SU-DHL-6 (cell line): ENCODE measurements around the gene PRRG3.

Source experiments
- H2AFZ ChIP-seq: fragments of 200-600 bp; sonication (generic); 2 replicates; pipeline ENCODE4 v1.6.1; 2014; ENCODE audit warnings: low read depth, mild to moderate bottlenecking, moderate library complexity, mixed read lengths, antibody characterized with exemption, low read length; ENCODE audit not compliant: severe bottlenecking
- H3F3A ChIP-seq: fragments of 200-600 bp; shearing (Covaris generic); 2 replicates; pipeline ENCODE4 v1.6.0; 2016; ENCODE audit warnings: antibody characterized with exemption, mild to moderate bottlenecking; ENCODE audit not compliant: insufficient read depth
- H3K27ac ChIP-seq: fragments of 200-600 bp; sonication (generic); 2 replicates; pipeline ENCODE4 v1.5.1; 2016; ENCODE audit warnings: low read depth, mild to moderate bottlenecking, low read length, moderate library complexity, mixed read lengths
- H3K27me3 ChIP-seq: fragments of 200-600 bp; sonication (generic), shearing (Covaris generic); 2 replicates; pipeline ENCODE4 v1.6.0; 2014; ENCODE audit warnings: mild to moderate bottlenecking, low read length
- H3K36me3 ChIP-seq: fragments of 200-600 bp; sonication (generic); 2 replicates; pipeline ENCODE4 v1.6.1; 2014; ENCODE audit warnings: mild to moderate bottlenecking, low read length, mixed read lengths
- H3K4me2 ChIP-seq: fragments of 300-600, 200-600 bp; shearing (Covaris generic), sonication (generic); 2 replicates; pipeline ENCODE4 v1.6.0; 2014; ENCODE audit warnings: low read length, low read depth, mild to moderate bottlenecking; ENCODE audit not compliant: poor library complexity, severe bottlenecking
- H3K4me3 ChIP-seq: fragments of 200-600 bp; sonication (generic); 2 replicates; pipeline ENCODE4 v1.5.1; 2014; ENCODE audit warnings: antibody characterized with exemption, low read length, mild to moderate bottlenecking, mixed read lengths; ENCODE audit not compliant: insufficient read depth, poor library complexity, severe bottlenecking
- H3K79me2 ChIP-seq: fragments of 200-600 bp; sonication (generic); 2 replicates; pipeline ENCODE4 v1.6.1; 2014; ENCODE audit warnings: mild to moderate bottlenecking, low read length, moderate library complexity; ENCODE audit not compliant: insufficient read depth
- H3K9ac ChIP-seq: fragments of 200-600 bp; sonication (generic); 2 replicates; pipeline ENCODE4 v1.7.0; 2014; ENCODE audit warnings: mild to moderate bottlenecking, low read length
- H3K9me2 ChIP-seq: fragments of 200-600 bp; sonication (generic); replicated peaks from 2 replicates; pipeline ENCODE4 v1.6.1; 2014; ENCODE audit warnings: low read length; ENCODE audit not compliant: insufficient read depth
- H3K9me3 ChIP-seq: fragments of 200-600 bp; sonication (generic); 2 replicates; pipeline ENCODE4 v1.6.1; 2014; ENCODE audit warnings: low read length, mixed read lengths; ENCODE audit not compliant: insufficient read depth
- H4K20me1 ChIP-seq: fragments of 200-600 bp; sonication (generic); 2 replicates; pipeline ENCODE4 v1.6.1; 2014; ENCODE audit warnings: low read depth, mild to moderate bottlenecking, antibody characterized with exemption, low read length, moderate library complexity, mixed read lengths
- EZH2phosphoT487 ChIP-seq: fragments of 200-600 bp; sonication (generic), shearing (Covaris generic); conservative IDR thresholded peaks from 2 replicates; pipeline ENCODE4 v1.6.1; 2018; ENCODE audit warnings: mild to moderate bottlenecking, antibody characterized with exemption, low read length, moderate library complexity, mixed read lengths
- TF ChIP-seq, protein P1 (sequence below): fragments of 200-600 bp; sonication (generic); IDR thresholded peaks from one replicate; pipeline ENCODE4 v1.5.1; 2017; ENCODE audit warnings: antibody characterized with exemption, mild to moderate bottlenecking, low read length, moderate library complexity; ENCODE audit not compliant: insufficient read depth, poor library complexity, severe bottlenecking

PRRG3 gene

DNA sequence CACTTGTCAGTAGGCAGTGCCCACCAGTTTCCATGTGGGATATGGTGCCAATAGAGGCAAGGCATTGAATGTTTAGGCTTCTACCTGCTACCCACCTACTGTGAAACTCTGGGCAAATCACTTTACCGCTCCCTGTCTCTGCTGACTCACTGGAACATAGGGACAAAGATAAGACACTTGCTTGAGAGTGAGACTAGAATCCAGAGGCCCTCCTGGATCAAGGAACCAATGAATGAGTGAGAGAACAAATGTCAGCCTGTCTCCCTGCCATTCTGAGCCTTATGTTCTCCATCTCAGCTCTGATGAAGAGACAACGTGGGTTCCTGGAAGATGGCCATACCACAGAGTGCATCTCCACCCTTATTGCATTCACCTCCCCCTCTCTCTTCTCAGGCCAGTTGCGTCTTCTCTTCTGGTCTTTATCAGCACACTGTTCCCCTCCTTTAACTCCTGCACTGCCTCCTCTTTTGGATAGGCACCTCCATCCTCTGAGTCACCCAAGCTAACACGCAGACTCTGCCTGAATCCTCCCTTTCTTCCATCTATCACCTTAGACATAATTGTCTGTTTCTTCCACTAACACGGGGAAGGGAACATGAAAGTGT is 15.4 kb upstream of the PRRG3 start:
- H3K4me3 ChIP-seq, result no peak overlapping the region
- no peak overlapping the region for H3K27ac ChIP-seq
- H3K27me3 ChIP-seq, result no peaks in the 10 kb centered on the region
- no peaks in the 10 kb centered on the region for H4K20me1 ChIP-seq
- no peaks in the 10 kb centered on the region for H3F3A ChIP-seq
- no peak overlapping the region for H3K4me2 ChIP-seq
- H2AFZ ChIP-seq, result no peak overlapping the region
- H3K36me3 ChIP-seq, result no peaks in the 10 kb centered on the region
- no peak overlapping the region for H3K9ac ChIP-seq
- no peaks in the 10 kb centered on the region for H3K9me2 ChIP-seq
- no peaks in the 10 kb centered on the region for H3K79me2 ChIP-seq
- H3K9me3 ChIP-seq, result no peaks in the 10 kb centered on the region
- TF ChIP-seq, protein P1, sequence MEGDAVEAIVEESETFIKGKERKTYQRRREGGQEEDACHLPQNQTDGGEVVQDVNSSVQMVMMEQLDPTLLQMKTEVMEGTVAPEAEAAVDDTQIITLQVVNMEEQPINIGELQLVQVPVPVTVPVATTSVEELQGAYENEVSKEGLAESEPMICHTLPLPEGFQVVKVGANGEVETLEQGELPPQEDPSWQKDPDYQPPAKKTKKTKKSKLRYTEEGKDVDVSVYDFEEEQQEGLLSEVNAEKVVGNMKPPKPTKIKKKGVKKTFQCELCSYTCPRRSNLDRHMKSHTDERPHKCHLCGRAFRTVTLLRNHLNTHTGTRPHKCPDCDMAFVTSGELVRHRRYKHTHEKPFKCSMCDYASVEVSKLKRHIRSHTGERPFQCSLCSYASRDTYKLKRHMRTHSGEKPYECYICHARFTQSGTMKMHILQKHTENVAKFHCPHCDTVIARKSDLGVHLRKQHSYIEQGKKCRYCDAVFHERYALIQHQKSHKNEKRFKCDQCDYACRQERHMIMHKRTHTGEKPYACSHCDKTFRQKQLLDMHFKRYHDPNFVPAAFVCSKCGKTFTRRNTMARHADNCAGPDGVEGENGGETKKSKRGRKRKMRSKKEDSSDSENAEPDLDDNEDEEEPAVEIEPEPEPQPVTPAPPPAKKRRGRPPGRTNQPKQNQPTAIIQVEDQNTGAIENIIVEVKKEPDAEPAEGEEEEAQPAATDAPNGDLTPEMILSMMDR, result no peak
- TF ChIP-seq EZH2phosphoT487, result no peak

DNA sequence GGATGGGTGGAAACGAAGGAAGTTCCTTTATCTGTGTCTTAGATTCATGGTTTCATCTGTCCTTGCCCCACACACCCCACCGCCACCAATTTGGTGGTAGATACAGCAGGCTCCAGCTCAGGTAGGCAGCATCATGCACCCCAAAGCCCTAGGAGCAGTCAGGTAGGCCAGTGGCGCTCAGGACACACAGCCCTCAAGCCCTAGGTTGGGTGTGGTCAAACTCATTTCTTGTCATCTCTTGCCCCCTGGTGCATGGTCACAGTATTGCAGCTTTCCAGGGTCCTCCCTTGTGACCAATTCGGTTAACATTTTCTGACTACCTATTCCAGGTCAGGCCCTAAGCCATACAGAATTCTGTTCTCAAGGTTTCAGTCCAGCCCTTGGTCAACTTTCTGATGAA is 14.5 kb upstream of the PRRG3 start:
- Histone ChIP-seq H3K9me3 (no peaks in the 10 kb centered on the region), H3F3A (no peaks in the 10 kb centered on the region)
- TF ChIP-seq, protein P1, result peak; percentile 30
- TF ChIP-seq EZH2phosphoT487, result no peak

DNA sequence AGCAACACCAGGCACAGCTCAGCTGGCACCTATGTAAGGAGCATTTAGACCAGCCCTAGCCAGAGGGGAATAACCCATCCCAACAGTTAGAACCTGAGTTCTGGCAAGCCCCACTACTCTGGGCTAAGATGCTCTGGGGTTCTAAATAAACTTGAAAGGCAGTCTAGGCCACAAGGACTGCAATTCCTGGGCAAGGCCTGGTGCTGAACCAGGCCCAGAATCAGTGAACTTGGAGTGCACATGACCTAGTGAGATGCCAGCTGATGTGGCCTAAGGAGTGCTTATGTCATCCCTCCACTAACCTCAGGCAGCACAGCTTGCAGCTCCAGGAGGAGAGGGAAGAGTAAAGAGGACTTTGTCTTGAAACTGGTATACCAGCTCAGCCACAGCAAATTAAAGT is 7.6 kb upstream of the PRRG3 start:
- Histone ChIP-seq H3K9ac (no peak overlapping the region), H2AFZ (no peak overlapping the region), H3K4me3 (no peak overlapping the region), H3K79me2 (no peaks in the 10 kb centered on the region), H3K27me3 (no peaks in the 10 kb centered on the region), H3K9me2 (no peaks in the 10 kb centered on the region), H3K9me3 (no peaks in the 10 kb centered on the region), H3K36me3 (no peaks in the 10 kb centered on the region), H3K27ac (no peak overlapping the region), H3K4me2 (no peak overlapping the region), H3F3A (no peaks in the 10 kb centered on the region), H4K20me1 (no peaks in the 10 kb centered on the region)
- TF ChIP-seq, protein P1, result no peak
- TF ChIP-seq EZH2phosphoT487, result no peak

More for the DNA sequence above, 14.5 kb upstream of the PRRG3 start:
- Histone ChIP-seq H3K79me2 (no peaks in the 10 kb centered on the region), H3K4me2 (no peak overlapping the region), H3K4me3 (no peak overlapping the region), H4K20me1 (no peaks in the 10 kb centered on the region), H3K9me2 (no peaks in the 10 kb centered on the region), H3K27me3 (no peaks in the 10 kb centered on the region), H3K27ac (no peak overlapping the region), H2AFZ (no peak overlapping the region), H3K36me3 (no peaks in the 10 kb centered on the region), H3K9ac (no peak overlapping the region)
